ENCODE results near the gene DAPK1. TPM values are rescaled to one million over a fixed set of nuclear protein-coding genes. Genes with fewer than 3 reads are reported as not detected.

The DAPK1 gene
- polyA plus RNA-seq, 1 donor, result 24.9 TPM

- Histone ChIP-seq H3K36me3 (ENCODE audit: control insufficient read depth, insufficient read depth, low read length) (peaks cover 2% of the 10 kb centered on the region), H3K27me3 (ENCODE audit: control insufficient read depth, insufficient read depth, low read length) (no peaks in the 10 kb centered on the region), H3K9me3 (ENCODE audit: control insufficient read depth, low read depth, low read length) (no peaks in the 10 kb centered on the region), H3K27ac (ENCODE audit: low read length) (peak overlapping the region; percentile 64), H3K4me3 (ENCODE audit: low read length) (no peak overlapping the region), H3K4me1 (ENCODE audit: control insufficient read depth, insufficient read depth, low read length) (peaks cover 56% of the 10 kb centered on the region)
- WGBS (ENCODE audit: insufficient coverage, low lambda C conversion rate), result no CpG with 5 or more reads among the region's 6 CpGs
- no peak for DNase-seq
Observed at GRCh38 chr9:87712801-87713277, 215.2 kb downstream of the DAPK1 start.

DNA sequence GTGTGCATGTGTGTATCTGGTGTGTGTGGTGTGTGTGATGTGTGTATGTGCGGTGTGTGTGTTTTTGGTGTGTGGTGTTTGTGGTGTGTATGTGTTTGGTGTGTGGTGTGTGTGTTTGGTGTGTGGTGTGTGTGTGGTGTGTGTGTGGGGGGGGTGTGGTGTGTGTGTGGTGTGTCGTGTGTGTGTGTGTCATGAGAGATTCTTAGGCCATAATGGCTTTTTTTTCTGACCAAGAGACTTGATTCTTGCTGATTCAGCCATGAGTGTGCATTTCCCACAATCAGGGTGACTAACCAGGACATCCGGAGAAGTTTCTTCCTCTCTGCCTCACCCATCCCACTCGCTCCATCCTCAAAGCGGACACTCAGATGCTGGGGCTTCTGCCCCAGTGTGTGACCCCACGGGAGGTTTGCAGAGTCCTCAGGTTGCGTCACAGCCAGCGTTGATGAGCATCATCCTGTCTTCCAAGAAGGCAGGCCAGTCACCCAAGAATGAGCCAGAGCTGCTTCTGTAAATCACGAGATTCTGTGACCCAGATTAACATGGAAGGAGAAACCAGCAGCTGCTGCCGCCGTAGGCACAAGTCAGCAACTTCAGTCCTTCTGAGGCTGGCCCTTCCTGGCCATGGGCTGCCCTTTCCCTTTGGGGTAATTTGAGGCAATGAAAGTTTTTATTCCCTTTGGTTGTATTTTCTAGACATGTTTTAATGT, 215.8 kb downstream of the DAPK1 start:
- no peaks in the 10 kb centered on the region for H3K36me3 ChIP-seq (ENCODE audit: control insufficient read depth, insufficient read depth, low read length)
- peak; percentile 51 to 65 for DNase-seq
- H3K4me3 ChIP-seq (ENCODE audit: low read length), result no peak overlapping the region
- H3K27ac ChIP-seq (ENCODE audit: low read length), result no peak overlapping the region
- H3K9me3 ChIP-seq (ENCODE audit: control insufficient read depth, low read depth, low read length), result no peaks in the 10 kb centered on the region
- peaks cover 56% of the 10 kb centered on the region for H3K4me1 ChIP-seq (ENCODE audit: control insufficient read depth, insufficient read depth, low read length)
- WGBS (ENCODE audit: insufficient coverage, low lambda C conversion rate), result no CpG with 5 or more reads among the region's 11 CpGs
- H3K27me3 ChIP-seq (ENCODE audit: control insufficient read depth, insufficient read depth, low read length), result no peaks in the 10 kb centered on the region

GRCh38 chr9:87713988-87714330, 216.3 kb downstream of the DAPK1 start:
- DNase-seq, result no peak
- 100% methylated on average over 1 of the region's 5 CpGs for WGBS (ENCODE audit: insufficient coverage, low lambda C conversion rate)
- Histone ChIP-seq H3K4me3 (ENCODE audit: low read length) (no peak overlapping the region), H3K27ac (ENCODE audit: low read length) (no peak overlapping the region), H3K36me3 (ENCODE audit: control insufficient read depth, insufficient read depth, low read length) (no peaks in the 10 kb centered on the region), H3K4me1 (ENCODE audit: control insufficient read depth, insufficient read depth, low read length) (peaks cover 56% of the 10 kb centered on the region), H3K9me3 (ENCODE audit: control insufficient read depth, low read depth, low read length) (no peaks in the 10 kb centered on the region), H3K27me3 (ENCODE audit: control insufficient read depth, insufficient read depth, low read length) (no peaks in the 10 kb centered on the region)

DNA sequence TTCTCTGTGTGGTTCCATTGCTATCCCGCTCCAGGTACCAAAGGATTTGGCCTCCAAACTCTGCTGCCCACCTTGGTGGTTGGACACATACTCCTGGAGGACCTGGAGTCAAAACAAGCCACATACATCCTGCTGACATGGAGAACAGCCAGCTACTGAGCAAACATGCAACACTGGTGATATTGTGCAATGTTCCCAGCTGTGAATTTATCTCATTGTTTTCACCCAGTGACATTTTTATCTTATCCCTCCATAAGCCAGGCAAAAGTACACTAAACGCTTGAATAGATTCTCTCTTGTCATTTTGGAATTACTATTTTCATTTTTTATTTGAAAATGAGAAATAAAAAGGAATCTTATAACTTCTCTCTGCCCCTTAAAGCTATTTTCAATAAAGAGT, 217.2 kb downstream of the DAPK1 start:
- Histone ChIP-seq H3K9me3 (ENCODE audit: control insufficient read depth, low read depth, low read length) (no peaks in the 10 kb centered on the region), H3K4me1 (ENCODE audit: control insufficient read depth, insufficient read depth, low read length) (peaks cover 54% of the 10 kb centered on the region), H3K4me3 (ENCODE audit: low read length) (no peak overlapping the region), H3K36me3 (ENCODE audit: control insufficient read depth, insufficient read depth, low read length) (no peaks in the 10 kb centered on the region), H3K27ac (ENCODE audit: low read length) (peak overlapping the region; percentile 82), H3K27me3 (ENCODE audit: control insufficient read depth, insufficient read depth, low read length) (no peaks in the 10 kb centered on the region)
- WGBS (ENCODE audit: insufficient coverage, low lambda C conversion rate), result no CpG with 5 or more reads among the region's 2 CpGs
- DNase-seq, result peak; percentile 73 to 85

DNA sequence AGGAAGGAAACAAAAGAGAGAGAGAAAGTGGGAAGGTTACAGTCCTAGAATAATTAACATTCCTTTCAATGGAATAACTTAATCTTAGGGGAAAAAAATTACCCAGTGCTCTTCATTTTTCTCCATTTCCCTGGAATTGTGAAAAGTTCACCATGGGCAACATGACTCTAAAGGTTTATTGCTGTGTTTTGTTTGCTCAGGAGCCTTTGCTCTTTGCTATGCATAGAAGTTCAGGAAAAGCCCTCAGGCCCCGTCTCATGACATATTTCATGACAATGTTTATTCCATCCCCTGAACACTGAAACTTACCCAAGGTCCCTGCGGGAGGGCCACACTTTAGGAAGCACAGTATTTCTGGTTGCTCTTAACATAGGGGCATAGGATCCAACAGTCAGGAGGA, 218.5 kb downstream of the DAPK1 start:
- Histone ChIP-seq H3K4me3 (ENCODE audit: low read length) (no peak overlapping the region), H3K9me3 (ENCODE audit: control insufficient read depth, low read depth, low read length) (no peaks in the 10 kb centered on the region), H3K27me3 (ENCODE audit: control insufficient read depth, insufficient read depth, low read length) (no peaks in the 10 kb centered on the region), H3K27ac (ENCODE audit: low read length) (peak overlapping the region; percentile 68), H3K4me1 (ENCODE audit: control insufficient read depth, insufficient read depth, low read length) (peaks cover 42% of the 10 kb centered on the region), H3K36me3 (ENCODE audit: control insufficient read depth, insufficient read depth, low read length) (no peaks in the 10 kb centered on the region)
- WGBS (ENCODE audit: insufficient coverage, low lambda C conversion rate), result no CpG with 5 or more reads among the region's 2 CpGs
- DNase-seq, result peak; percentile 65 to 80

- Histone ChIP-seq H3K9me3 (ENCODE audit: control insufficient read depth, low read depth, low read length) (no peaks in the 10 kb centered on the region), H3K4me1 (ENCODE audit: control insufficient read depth, insufficient read depth, low read length) (peaks cover 30% of the 10 kb centered on the region), H3K4me3 (ENCODE audit: low read length) (no peak overlapping the region), H3K27me3 (ENCODE audit: control insufficient read depth, insufficient read depth, low read length) (no peaks in the 10 kb centered on the region), H3K27ac (ENCODE audit: low read length) (peak overlapping the region; percentile 24), H3K36me3 (ENCODE audit: control insufficient read depth, insufficient read depth, low read length) (no peaks in the 10 kb centered on the region)
- DNase-seq, result peak in 1 of 2 donors; percentile 51
- no CpG with 5 or more reads among the region's 1 CpG for WGBS (ENCODE audit: insufficient coverage, low lambda C conversion rate)
Observed at GRCh38 chr9:87717456-87717855, 219.8 kb downstream of the DAPK1 start.

- H3K9me3 ChIP-seq (ENCODE audit: control insufficient read depth, low read depth, low read length), result no peaks in the 10 kb centered on the region
- H3K4me3 ChIP-seq (ENCODE audit: low read length), result no peak overlapping the region
- H3K4me1 ChIP-seq (ENCODE audit: control insufficient read depth, insufficient read depth, low read length), result peaks cover 28% of the 10 kb centered on the region
- no CpG with 5 or more reads among the region's 3 CpGs for WGBS (ENCODE audit: insufficient coverage, low lambda C conversion rate)
- no peak for DNase-seq
- no peaks in the 10 kb centered on the region for H3K27me3 ChIP-seq (ENCODE audit: control insufficient read depth, insufficient read depth, low read length)
- H3K27ac ChIP-seq (ENCODE audit: low read length), result no peak overlapping the region
- H3K36me3 ChIP-seq (ENCODE audit: control insufficient read depth, insufficient read depth, low read length), result no peaks in the 10 kb centered on the region
Observed at GRCh38 chr9:87718231-87718630, 220.6 kb downstream of the DAPK1 start.

GRCh38 chr9:87718852-87719612, 221.4 kb downstream of the DAPK1 start:
- no peak overlapping the region for H3K4me3 ChIP-seq (ENCODE audit: low read length)
- no peaks in the 10 kb centered on the region for H3K27me3 ChIP-seq (ENCODE audit: control insufficient read depth, insufficient read depth, low read length)
- no peaks in the 10 kb centered on the region for H3K36me3 ChIP-seq (ENCODE audit: control insufficient read depth, insufficient read depth, low read length)
- DNase-seq, result no peak
- WGBS (ENCODE audit: insufficient coverage, low lambda C conversion rate), result no CpG with 5 or more reads among the region's 6 CpGs
- H3K27ac ChIP-seq (ENCODE audit: low read length), result no peak overlapping the region
- H3K4me1 ChIP-seq (ENCODE audit: control insufficient read depth, insufficient read depth, low read length), result peaks cover 23% of the 10 kb centered on the region
- H3K9me3 ChIP-seq (ENCODE audit: control insufficient read depth, low read depth, low read length), result no peaks in the 10 kb centered on the region

DNA sequence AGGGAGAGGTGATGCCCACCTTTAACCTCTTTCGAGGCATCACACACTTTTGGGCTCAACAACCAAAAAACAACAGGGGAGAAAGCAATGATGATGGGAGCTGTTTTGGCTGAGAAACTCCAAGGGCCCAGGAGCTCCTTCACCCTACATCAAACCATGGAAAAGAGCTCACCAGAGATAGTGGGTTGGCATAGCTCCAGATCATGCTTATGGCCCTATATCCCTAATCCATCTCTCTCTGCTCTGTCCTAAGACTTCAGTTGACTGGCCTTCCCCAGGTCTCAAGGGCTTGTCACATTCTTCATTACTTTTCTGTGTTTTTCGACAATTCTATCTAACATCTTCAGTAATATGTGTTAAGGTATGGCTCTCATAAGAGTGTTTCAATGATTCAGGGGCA, 222.5 kb downstream of the DAPK1 start:
- Histone ChIP-seq H3K27me3 (ENCODE audit: control insufficient read depth, insufficient read depth, low read length) (no peaks in the 10 kb centered on the region), H3K9me3 (ENCODE audit: control insufficient read depth, low read depth, low read length) (no peaks in the 10 kb centered on the region), H3K4me3 (ENCODE audit: low read length) (no peak overlapping the region), H3K27ac (ENCODE audit: low read length) (no peak overlapping the region), H3K4me1 (ENCODE audit: control insufficient read depth, insufficient read depth, low read length) (peaks cover 15% of the 10 kb centered on the region), H3K36me3 (ENCODE audit: control insufficient read depth, insufficient read depth, low read length) (no peaks in the 10 kb centered on the region)
- no CpG with 5 or more reads among the region's 2 CpGs for WGBS (ENCODE audit: insufficient coverage, low lambda C conversion rate)
- DNase-seq, result no peak

DNA sequence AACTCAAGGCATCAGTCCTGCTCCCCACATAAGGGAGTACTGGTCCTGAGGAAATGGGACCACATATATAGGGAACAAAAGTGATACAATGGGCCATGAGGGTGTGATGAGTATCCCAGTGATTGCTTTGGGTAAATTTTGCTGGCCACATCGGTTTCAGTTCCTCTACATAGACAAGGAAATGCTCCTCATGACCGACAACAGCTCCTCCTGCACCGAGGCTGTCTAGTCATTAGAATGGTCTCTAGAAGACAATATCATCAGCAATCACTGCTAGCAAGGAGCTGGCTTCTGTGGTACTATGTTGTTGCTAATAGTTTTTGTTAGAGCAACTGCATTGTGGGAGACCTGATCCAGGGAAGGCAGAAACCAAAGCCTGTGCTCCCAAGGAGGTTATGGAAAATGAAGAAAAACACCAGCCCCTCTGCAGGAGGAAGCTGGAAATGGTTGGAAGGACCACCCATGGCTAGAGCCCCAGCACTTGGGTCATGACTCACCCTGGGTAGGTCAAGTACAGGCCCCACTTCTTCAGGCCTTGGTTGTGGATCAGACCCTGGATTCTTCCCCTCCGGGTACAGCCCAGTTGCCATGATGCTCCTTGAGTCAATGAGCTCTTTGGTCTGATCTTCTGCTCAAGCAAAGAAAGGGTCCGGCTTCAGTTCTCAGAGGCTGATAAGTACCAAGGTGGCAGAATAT, 224.9 kb downstream of the DAPK1 start:
- no peak overlapping the region for H3K27ac ChIP-seq (ENCODE audit: low read length)
- no peaks in the 10 kb centered on the region for H3K36me3 ChIP-seq (ENCODE audit: control insufficient read depth, insufficient read depth, low read length)
- no peak for DNase-seq
- H3K4me1 ChIP-seq (ENCODE audit: control insufficient read depth, insufficient read depth, low read length), result no peaks in the 10 kb centered on the region
- no peaks in the 10 kb centered on the region for H3K27me3 ChIP-seq (ENCODE audit: control insufficient read depth, insufficient read depth, low read length)
- WGBS (ENCODE audit: insufficient coverage, low lambda C conversion rate), result no CpG with 5 or more reads among the region's 5 CpGs
- no peaks in the 10 kb centered on the region for H3K9me3 ChIP-seq (ENCODE audit: control insufficient read depth, low read depth, low read length)
- H3K4me3 ChIP-seq (ENCODE audit: low read length), result no peak overlapping the region

Measured in large intestine (tissue), 3 donors.